Endothelial cell of umbilical vein (primary cell): Measurements from ENCODE around the gene ATXN7L2. TPM values are rescaled to one million over a fixed set of nuclear protein-coding genes. Genes with fewer than 3 reads are reported as not detected.

Experiments used
- BruUV-seq: library from RNA; stranded (reverse); fragments of 400-500 nt; replicated peaks from 2 replicates; lab custom pipeline; 2021; lab: Mats Ljungman, UMichigan
- CTCF ChIA-PET: fragments of 300-600, 350-600 bp; sonication (Branson Sonifier 250); formaldehyde crosslinking; loops from one replicate; lab custom pipeline; 2021; ENCODE audit warnings: antibody characterized with exemption, inconsistent platforms; lab: Charles Lee
- POLR2A ChIA-PET: fragments of 300-600, 350-600 bp; sonication (Branson Sonifier 250); formaldehyde crosslinking; loops from one replicate; lab custom pipeline; 2021; ENCODE audit warnings: antibody characterized with exemption, inconsistent platforms; lab: Charles Lee
- DNase-seq: peaks from one replicate; pipeline ENCODE4 v3.0.0-alpha.2; 2011; ENCODE audit warnings: low read depth, low spot score
- FAIRE-seq: peaks from 2 replicates; lab custom pipeline; 2011; peaks lifted over from hg19 to GRCh38; lab: Jason Lieb, UNC
- H2AFZ ChIP-seq: 2 replicates; pipeline ENCODE4 v1.6.0; 2012; ENCODE audit warnings: low read depth, low read length, control low read depth, inconsistent platforms
- H3K27ac ChIP-seq: 2 replicates; pipeline ENCODE4 v1.5.1; 2011; ENCODE audit warnings: low read depth, mild to moderate bottlenecking, control low read depth, low read length, moderate library complexity; ENCODE audit not compliant: insufficient read depth
- H3K27me3 ChIP-seq, 2 experiments: 2 replicates each; pipeline versions ENCODE4 v1.6.0 to v1.6.1; 2011; ENCODE audit warnings: low read length in 2 of 2, mixed read lengths in 1 of 2; ENCODE audit not compliant: control insufficient read depth in 2 of 2, insufficient read depth in 2 of 2
- H3K36me3 ChIP-seq, 2 experiments: 2 replicates in 1 of 2; 3 replicates in 1 of 2; pipeline ENCODE4 v1.5.1; 2011; ENCODE audit warnings: low read length in 2 of 2, mild to moderate bottlenecking in 1 of 2, moderate library complexity in 1 of 2; ENCODE audit not compliant: control insufficient read depth in 2 of 2, insufficient read depth in 2 of 2; ENCODE audit errors: extremely low read depth in 1 of 2
- H3K4me1 ChIP-seq: 3 replicates; pipeline ENCODE4 v1.5.1; 2011; ENCODE audit warnings: mild to moderate bottlenecking, low read length; ENCODE audit not compliant: control insufficient read depth, insufficient read depth; ENCODE audit errors: extremely low read depth
- H3K4me2 ChIP-seq: 2 replicates; pipeline ENCODE4 v1.6.1; 2011; ENCODE audit warnings: low read length, control low read depth, mixed read lengths; ENCODE audit not compliant: insufficient read depth
- H3K4me3 ChIP-seq, 3 experiments: fragments of 200-600 bp in 1 of 3; sonication (generic), shearing (Covaris generic) in 1 of 3; replicated peaks in 1 of 3; 2 replicates each; pipeline ENCODE4 v1.5.1; 2011 to 2016; ENCODE audit warnings: control low read depth in 3 of 3, low read length in 3 of 3, mild to moderate bottlenecking in 2 of 3, inconsistent platforms in 1 of 3, low read depth in 1 of 3, moderate library complexity in 1 of 3; ENCODE audit not compliant: insufficient read depth in 1 of 3
- H3K79me2 ChIP-seq: 2 replicates; pipeline ENCODE4 v1.6.0; 2012; ENCODE audit warnings: low read length, inconsistent platforms; ENCODE audit not compliant: control insufficient read depth, insufficient read depth
- H3K9ac ChIP-seq: replicated peaks from 2 replicates; pipeline ENCODE3; 2011; ENCODE audit warnings: low read length, control low read depth; ENCODE audit not compliant: insufficient read depth; ENCODE audit errors: extremely low read depth
- H3K9me1 ChIP-seq: replicated peaks from 3 replicates; pipeline ENCODE4 v1.6.0; 2011; ENCODE audit warnings: mild to moderate bottlenecking, low read length; ENCODE audit not compliant: control insufficient read depth, insufficient read depth; ENCODE audit errors: extremely low read depth
- H3K9me3 ChIP-seq: replicated peaks from 2 replicates; pipeline ENCODE4 v1.5.1; 2012; ENCODE audit warnings: low read length, inconsistent platforms; ENCODE audit not compliant: control insufficient read depth, insufficient read depth
- H4K20me1 ChIP-seq: replicated peaks from 2 replicates; pipeline ENCODE3; 2011; ENCODE audit warnings: mild to moderate bottlenecking, low read length; ENCODE audit not compliant: control insufficient read depth, insufficient read depth; ENCODE audit errors: extremely low read depth
- CTCF ChIP-seq, 2 donors: IDR thresholded peaks; 1 replicate in 1 of 2; 2 replicates in 1 of 2; pipeline ENCODE4 v1.5.1; 2011; ENCODE audit warnings: low read length in 2 of 2, mild to moderate bottlenecking in 2 of 2, moderate library complexity in 2 of 2, control low read depth in 1 of 2, inconsistent platforms in 1 of 2, low read depth in 1 of 2; ENCODE audit not compliant: insufficient read depth in 1 of 2; ENCODE audit errors: extremely low read depth in 1 of 2
- EZH2 ChIP-seq: IDR thresholded peaks from 2 replicates; pipeline ENCODE4 v1.6.1; 2012; ENCODE audit warnings: borderline replicate concordance, low read depth, mild to moderate bottlenecking, moderate library complexity, low read length, inconsistent platforms; ENCODE audit not compliant: severe bottlenecking
- FOS ChIP-seq: IDR thresholded peaks from 2 replicates; pipeline ENCODE4 v1.6.1; 2011; ENCODE audit warnings: mild to moderate bottlenecking, low read length, moderate library complexity, borderline replicate concordance; ENCODE audit not compliant: insufficient read depth
- GATA2 ChIP-seq: IDR thresholded peaks from 2 replicates; pipeline ENCODE4 v1.7.0; 2011; ENCODE audit warnings: low read depth, mild to moderate bottlenecking, moderate library complexity, mixed read lengths, low read length; ENCODE audit not compliant: insufficient read length, insufficient read depth
- JUN ChIP-seq: IDR thresholded peaks from 2 replicates; pipeline ENCODE4 v1.6.1; 2011; ENCODE audit warnings: borderline replicate concordance, low read depth; ENCODE audit not compliant: insufficient read length, insufficient read depth
- MAX ChIP-seq: IDR thresholded peaks from 2 replicates; pipeline ENCODE4 v1.6.1; 2011; ENCODE audit not compliant: insufficient read depth, insufficient read length
- MYC ChIP-seq: IDR thresholded peaks from one replicate; pipeline ENCODE4 v1.6.1; 2011; ENCODE audit warnings: mild to moderate bottlenecking, low read depth, low read length
- POLR2A ChIP-seq: IDR thresholded peaks from 2 replicates; pipeline ENCODE4 v1.6.1; 2012; ENCODE audit warnings: low read depth, mild to moderate bottlenecking, control low read depth, low read length
- POLR2AphosphoS5 ChIP-seq: IDR thresholded peaks from 2 replicates; pipeline ENCODE4 v1.6.1; 2012; ENCODE audit warnings: low read depth, mild to moderate bottlenecking, control low read depth, low read length, moderate library complexity; ENCODE audit not compliant: insufficient read depth
- dilution Hi-C: fragments of 300-500 bp; cut with MboI; formaldehyde crosslinking; loops from one replicate; pipeline ENCODE4 v1.15.0; 2019; ENCODE audit warnings: low sequenced_read_pairs; ENCODE audit not compliant: extremely low pct_ligation_motif_present
- intact Hi-C: fragments of 100-400 bp; cut with micrococcal nuclease; formaldehyde crosslinking; loops from one replicate; pipeline ENCODE4 v1.10.0; 2022
- polyA plus RNA-seq, 4 experiments: library from polyadenylated mRNA; depleted of rRNA in 3 of 4; stranded (reverse) in 3 of 4; unstranded in 1 of 4; fragments of >200 nt; gene quantifications; 2 replicates each; pipeline versions ENCODE4 v1.2.1 to v1.2.3, GENCODE V29; 2011 to 2012; ENCODE audit warnings: missing spikeins in 1 of 4
- total RNA-seq: library from RNA; stranded (reverse); gene quantifications from 2 replicates; pipeline ENCODE4 v1.2.3, GENCODE V29; 2021

ATXN7L2 gene
- total and polyA plus RNA-seq, 2 donors (not counting 3 experiments of a cell fraction or from before 2014, with no cell fraction given) = 4.4 to 4.9 TPM

- FAIRE-seq (no peak), DNase-seq (no peak)
- intact Hi-C loops (no loop called here), dilution Hi-C loops (no loop called here)
- TF ChIP-seq MYC = no peak
- TF ChIP-seq JUN = no peak
- TF ChIP-seq GATA2 = no peak
- no peak for TF ChIP-seq CTCF (IDR thresholded peaks at IDR 0.05; ENCODE audit: extremely low read depth in 1 of 2, insufficient read depth in 1 of 2, low read depth in 1 of 2, low read length in 2 of 2)
- TF ChIP-seq EZH2 = no peak
- TF ChIP-seq POLR2AphosphoS5 = no peak
- no peak for TF ChIP-seq POLR2A
- TF ChIP-seq FOS = no peak
- TF ChIP-seq MAX = no peak
- Histone ChIP-seq H3K4me2 (no peak overlapping the region), H4K20me1 (no peaks in the 10 kb centered on the region), H3K79me2 (no peaks in the 10 kb centered on the region), H3K9me1 (no peaks in the 10 kb centered on the region), H3K4me3 (no peak overlapping the region), H3K27me3 (peaks cover 66 to 77% of the 10 kb centered on the region in 2 experiments), H3K9ac (no peak overlapping the region), H2AFZ (no peak overlapping the region), H3K4me1 (peaks cover 3% of the 10 kb centered on the region), H3K27ac (no peak overlapping the region), H3K9me3 (no peaks in the 10 kb centered on the region), H3K36me3 (no peaks in the 10 kb centered on the region)
- CTCF ChIA-PET = interaction anchor here (1.0 to 1.4 kb wide), 6 partner anchors 9 to 191 kb away, joined by 3 to 7 read pairs (median 3); no protein-coding TSS in a partner anchor
- no TSS peak for BruUV-seq
- POLR2A ChIA-PET = no interaction called here
Observed at GRCh38 chr1:109468903-109469302, 14.8 kb upstream of the ATXN7L2 start.
